Colonic mucosa (tissue), 4 donors: ENCODE measurements around the gene ELMO1. TPM values are rescaled to one million over a fixed set of nuclear protein-coding genes. Genes with fewer than 3 reads are reported as not detected.
A peak's percentile ranks its signal among the peaks of the same experiment; 100 is the strongest.

ENCODE experiments used
- DNase-seq: peaks from one replicate; pipeline ENCODE4 v3.0.0-alpha.2; 2020
- H3K27ac ChIP-seq: fragments of 200-600 bp; one replicate; pipeline ENCODE4 v1.8.0; 2021
- H3K27me3 ChIP-seq: fragments of 200-600 bp; one replicate; pipeline ENCODE4 v1.8.0; 2021
- H3K36me3 ChIP-seq: fragments of 200-600 bp; one replicate; pipeline ENCODE4 v1.8.0; 2021
- H3K4me1 ChIP-seq: fragments of 200-600 bp; one replicate; pipeline ENCODE4 v1.8.0; 2021; ENCODE audit warnings: mild to moderate bottlenecking
- H3K4me3 ChIP-seq: fragments of 200-600 bp; one replicate; pipeline ENCODE4 v1.8.0; 2021
- H3K9ac ChIP-seq, 2 donors: one replicate each; pipeline ENCODE4 v1.7.0; 2013; ENCODE audit warnings: control low read depth in 2 of 2, low read depth in 2 of 2, low read length in 2 of 2
- H3K9me3 ChIP-seq: fragments of 200-600 bp; one replicate; pipeline ENCODE4 v1.8.0; 2021
- CTCF ChIP-seq: fragments of 200-600 bp; IDR thresholded peaks from one replicate; pipeline ENCODE4 v1.8.0; 2022; ENCODE audit warnings: antibody characterized with exemption, mild to moderate bottlenecking
- intact Hi-C: fragments of 100-400 bp; cut with DNase I; formaldehyde crosslinking; loops from one replicate; pipeline ENCODE4 v1.14.1; 2022
- total RNA-seq, 2 donors: library from RNA; stranded (reverse); fragmentation: NEBNext Ultra II Directional in 1 of 2; extraction: Animal tissue kit (Norgen Biotek cat#: 25700) in 1 of 2; gene quantifications; one replicate each; pipeline ENCODE4 v1.2.1, GENCODE V29; 2021
- donor health status: healthy.
- donor health status: DM: no; HTN: no; CAD: no.
- donor health status: DM: no; HTN: no; CAD: no.

The ELMO1 gene
- total RNA-seq, 2 donors from 2014 or later, result 4.2 to 4.7 TPM

GRCh38 chr7:37359180-37359579 is 89.5 kb downstream of the ELMO1 start:
- no peak overlapping the region for H3K4me3 ChIP-seq
- no peaks in the 10 kb centered on the region for H3K9me3 ChIP-seq
- no peak for DNase-seq
- H3K27ac ChIP-seq, result no peak overlapping the region
- no peak for TF ChIP-seq CTCF
- H3K4me1 ChIP-seq, result no peaks in the 10 kb centered on the region
- H3K9ac ChIP-seq, result no peak overlapping the region
- H3K36me3 ChIP-seq, result no peaks in the 10 kb centered on the region
- no peaks in the 10 kb centered on the region for H3K27me3 ChIP-seq
- intact Hi-C loops, result no loop called here

GRCh38 chr7:37357637-37357996 is 91.0 kb downstream of the ELMO1 start:
- DNase-seq, result no peak
- Histone ChIP-seq H3K4me3 (no peak overlapping the region), H3K27ac (no peak overlapping the region), H3K4me1 (no peaks in the 10 kb centered on the region), H3K9me3 (no peaks in the 10 kb centered on the region), H3K27me3 (no peaks in the 10 kb centered on the region), H3K9ac (no peak overlapping the region), H3K36me3 (no peaks in the 10 kb centered on the region)
- no peak for TF ChIP-seq CTCF
- intact Hi-C loops, result no loop called here

GRCh38 chr7:37356911-37357636 is 91.6 kb downstream of the ELMO1 start:
- Histone ChIP-seq H3K4me1 (no peaks in the 10 kb centered on the region), H3K4me3 (no peak overlapping the region), H3K36me3 (no peaks in the 10 kb centered on the region), H3K9ac (no peak overlapping the region), H3K27me3 (no peaks in the 10 kb centered on the region), H3K9me3 (no peaks in the 10 kb centered on the region), H3K27ac (no peak overlapping the region)
- intact Hi-C loops, result no loop called here
- no peak for TF ChIP-seq CTCF
- DNase-seq, result no peak

- H3K27me3 ChIP-seq, result no peaks in the 10 kb centered on the region
- intact Hi-C loops, result no loop called here
- no peaks in the 10 kb centered on the region for H3K36me3 ChIP-seq
- peak overlapping the region; percentile 3 for H3K27ac ChIP-seq
- TF ChIP-seq CTCF, result no peak
- no peaks in the 10 kb centered on the region for H3K4me1 ChIP-seq
- H3K4me3 ChIP-seq, result no peak overlapping the region
- H3K9me3 ChIP-seq, result no peaks in the 10 kb centered on the region
- peak; percentile 34 for DNase-seq
- no peak overlapping the region for H3K9ac ChIP-seq
These were observed 94.0 kb downstream of the ELMO1 start for GRCh38 chr7:37354656-37355131.

GRCh38 chr7:37353949-37354655 is 94.6 kb downstream of the ELMO1 start:
- no peak for DNase-seq
- intact Hi-C loops, result no loop called here
- Histone ChIP-seq H3K27ac (no peak overlapping the region), H3K4me1 (no peaks in the 10 kb centered on the region), H3K27me3 (no peaks in the 10 kb centered on the region), H3K9ac (peak overlapping the region in 1 of 2 donors; percentile 37), H3K4me3 (no peak overlapping the region), H3K36me3 (no peaks in the 10 kb centered on the region), H3K9me3 (no peaks in the 10 kb centered on the region)
- no peak for TF ChIP-seq CTCF
